GM12801 (cell line): ENCODE data around the gene HAPLN1.

ENCODE experiments used
- CTCF ChIP-seq: IDR thresholded peaks from one replicate; pipeline ENCODE4 v1.5.1; 2011; ENCODE audit warnings: control low read depth; ENCODE audit not compliant: insufficient read length; ENCODE audit errors: extremely low read depth

The HAPLN1 gene

GRCh38 chr5:83632874-83633273, 87.8 kb downstream of the HAPLN1 start:
- no peak for TF ChIP-seq CTCF

GRCh38 chr5:83628360-83628759, 92.3 kb downstream of the HAPLN1 start:
- TF ChIP-seq CTCF = no peak

GRCh38 chr5:83614841-83615240, 105.8 kb downstream of the HAPLN1 start:
- no peak for TF ChIP-seq CTCF

GRCh38 chr5:83608122-83608521, 112.5 kb downstream of the HAPLN1 start:
- TF ChIP-seq CTCF = no peak

GRCh38 chr5:83595217-83595616, 125.4 kb downstream of the HAPLN1 start:
- TF ChIP-seq CTCF = no peak

GRCh38 chr5:83590966-83591365, 129.7 kb downstream of the HAPLN1 start:
- no peak for TF ChIP-seq CTCF

GRCh38 chr5:83589786-83590185, 130.9 kb downstream of the HAPLN1 start:
- no peak for TF ChIP-seq CTCF
